Iris pigment epithelial cell (primary cell): ENCODE data around the gene MAGI1.
"Not testable (repeated sequence)": the region's sequence is repeated elsewhere in the genome, so short reads cannot be mapped to it uniquely, and the experiment has no call there.

Experiments
- DNase-seq: peaks from one replicate; pipeline ENCODE4 v3.0.0-alpha.2; 2011; ENCODE audit warnings: low read depth

The MAGI1 gene

DNA sequence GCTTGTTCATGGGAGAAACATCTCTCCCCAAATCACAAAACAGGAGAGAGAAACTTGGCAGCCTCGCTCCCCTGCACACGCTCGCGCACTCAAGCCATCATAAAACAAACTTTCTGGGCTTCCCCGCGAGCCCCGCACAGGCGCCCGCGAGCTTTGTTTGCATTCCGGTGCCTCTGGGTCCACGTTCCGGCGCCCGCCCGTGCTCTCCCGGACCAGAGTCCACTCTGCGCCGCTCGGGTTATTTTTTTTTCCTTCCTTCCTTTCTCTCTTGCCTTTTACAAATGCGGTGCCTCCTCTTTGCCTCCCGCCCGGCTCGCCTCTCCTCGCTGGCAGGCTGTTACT, 363 bp downstream of the MAGI1 start:
- DNase-seq = no peak

DNA sequence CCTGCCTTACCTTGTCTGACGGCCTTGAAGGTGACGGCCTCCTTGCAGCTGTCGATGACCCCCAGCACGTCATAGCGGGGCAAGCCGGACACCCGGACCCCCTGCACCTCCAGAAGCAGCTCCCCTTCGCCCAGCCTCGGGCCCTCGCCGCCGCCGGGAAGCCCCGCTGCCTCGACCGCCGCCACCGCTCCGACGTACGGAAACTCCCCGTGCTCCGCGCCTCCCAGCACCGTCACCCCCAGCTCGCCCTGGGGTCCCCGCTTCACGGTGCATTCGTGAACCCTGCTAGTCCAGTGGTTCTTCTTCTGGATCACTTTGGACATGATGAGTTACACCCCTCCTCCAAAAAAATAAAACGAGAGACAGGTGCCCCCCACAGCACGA, 740 bp downstream of the MAGI1 start:
- DNase-seq = peak; percentile 38

DNA sequence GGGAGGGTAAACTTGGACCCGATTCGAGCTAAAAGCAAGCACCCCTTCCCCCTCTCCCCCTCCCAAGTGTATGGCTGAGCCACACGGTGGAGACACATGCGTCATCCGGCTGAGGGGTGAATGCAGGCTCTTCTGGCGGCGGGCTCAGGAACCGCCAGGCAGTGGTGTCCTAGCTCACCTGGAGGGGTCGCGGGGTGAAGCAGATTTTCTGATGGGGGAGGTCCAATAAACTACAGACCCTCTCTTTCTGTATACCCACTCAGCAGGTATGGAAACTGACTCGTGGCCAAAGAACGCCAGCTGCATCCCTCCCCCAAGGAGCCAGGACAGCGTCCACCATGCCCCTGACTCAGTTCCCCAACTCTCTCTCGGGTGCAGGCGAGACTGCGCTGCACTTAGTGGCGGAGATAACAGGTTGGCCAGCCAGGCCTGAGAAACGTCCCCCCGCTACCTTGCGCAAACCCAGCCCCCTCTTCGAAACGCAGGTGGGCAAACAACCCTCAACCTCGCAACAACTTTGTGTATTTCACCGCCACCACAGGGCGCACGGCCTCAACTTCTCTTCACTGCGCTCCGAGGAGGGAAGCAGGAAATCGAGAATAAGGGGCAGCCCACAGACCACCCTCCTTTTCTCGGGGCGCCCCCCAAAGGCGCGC, 1.3 kb downstream of the MAGI1 start:
- DNase-seq = peak; percentile 66

DNA sequence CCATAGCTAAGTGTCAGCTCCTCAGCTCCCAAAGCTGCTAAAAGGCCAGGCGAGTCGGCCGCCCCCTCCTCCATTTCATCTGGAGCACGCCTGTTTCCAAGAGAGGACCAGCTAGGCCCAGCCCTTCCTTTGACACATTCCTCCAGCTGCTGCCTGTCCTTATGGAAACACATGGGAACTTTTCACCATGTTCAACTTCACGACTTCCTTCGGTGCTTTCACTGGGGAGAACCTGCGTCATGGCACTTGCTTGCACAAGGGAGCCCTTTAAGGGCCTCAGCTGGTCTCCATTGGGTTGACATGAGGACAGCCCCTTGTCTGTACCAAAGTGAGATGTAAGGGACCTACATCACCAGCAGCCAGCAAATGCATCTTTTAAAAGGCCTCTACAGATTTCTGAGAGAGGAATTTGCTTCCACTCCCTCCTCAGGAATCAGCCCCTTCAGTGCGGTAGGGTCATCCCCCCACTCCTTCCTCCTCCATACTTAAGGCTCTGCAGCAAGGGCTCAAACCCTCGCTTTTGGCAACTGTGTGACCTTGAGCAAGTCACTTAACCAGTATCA, 2.1 kb downstream of the MAGI1 start:
- DNase-seq = peak; percentile 16

DNA sequence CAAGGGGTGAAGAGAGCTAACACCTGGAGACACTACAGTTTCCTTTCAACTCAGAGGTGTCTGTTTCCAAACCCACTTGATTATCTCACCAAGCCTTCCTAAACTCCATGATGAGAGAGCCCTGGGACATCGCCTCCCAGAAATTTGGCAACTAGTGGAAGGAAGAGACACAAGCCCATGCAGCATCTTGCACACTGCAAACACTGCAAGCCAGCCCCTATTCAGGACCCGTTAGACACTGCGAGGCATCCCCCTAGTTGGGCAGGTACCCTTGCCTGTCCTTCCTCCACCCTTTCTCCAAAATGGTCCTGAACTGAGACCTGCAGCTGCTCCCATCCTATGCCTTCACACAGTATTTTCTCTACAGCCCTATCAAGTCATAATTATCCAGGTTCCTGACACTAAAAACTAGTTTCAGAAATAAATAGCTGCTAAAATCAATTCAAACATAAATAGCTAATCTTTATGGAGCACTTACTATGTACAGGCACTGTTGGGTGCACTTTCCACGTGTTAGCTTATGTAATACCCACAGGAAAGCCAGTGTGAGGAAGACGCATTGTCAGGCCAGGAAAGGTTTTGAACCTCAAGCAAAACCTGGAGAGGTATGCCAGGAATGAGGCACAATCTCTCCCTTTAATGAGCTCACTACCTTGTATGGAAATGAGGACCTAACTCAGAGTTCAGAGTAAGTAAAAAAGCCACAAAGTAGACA, 2.8 kb downstream of the MAGI1 start:
- DNase-seq = peak; percentile 31

DNA sequence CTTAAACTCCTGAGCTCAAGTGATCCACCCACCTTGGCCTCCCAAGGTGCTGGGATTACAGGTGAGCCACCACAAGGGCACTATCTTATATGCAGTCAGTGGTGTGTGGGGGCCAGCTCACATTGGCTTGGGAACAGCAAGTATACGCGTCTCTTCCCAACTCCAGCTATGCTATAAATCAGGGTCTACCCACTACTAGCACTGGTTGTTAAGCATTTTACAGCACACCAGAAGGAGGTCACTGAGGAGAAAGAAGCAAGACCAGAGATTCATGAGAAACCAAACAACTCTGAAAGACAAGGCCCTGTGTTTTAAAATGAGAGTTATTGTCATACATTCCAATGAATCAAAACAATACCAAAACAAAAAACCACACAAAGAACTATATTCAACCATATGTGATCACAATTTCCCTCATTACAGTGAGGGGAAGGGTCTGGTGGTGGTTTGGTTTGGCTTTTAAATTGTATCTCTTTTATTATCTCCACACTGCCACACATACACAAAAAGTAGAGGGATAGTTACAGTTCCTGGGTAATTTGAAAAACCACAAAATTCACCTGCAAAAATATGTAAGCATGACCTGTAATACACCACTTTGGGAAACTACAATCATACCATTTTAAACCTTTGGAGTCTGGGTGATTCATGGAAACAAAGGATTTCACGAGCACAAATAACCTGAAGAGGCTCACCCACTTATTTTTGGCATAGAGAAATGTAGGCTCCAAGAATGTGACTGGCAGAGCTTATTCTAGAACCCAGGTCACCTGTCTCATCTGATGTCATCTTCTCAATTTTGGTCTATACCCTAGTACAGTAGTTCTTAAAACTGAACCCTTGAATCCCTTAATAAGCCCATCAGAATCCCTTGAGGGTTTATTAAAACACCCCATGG, 5.2 kb downstream of the MAGI1 start:
- no peak for DNase-seq

DNA sequence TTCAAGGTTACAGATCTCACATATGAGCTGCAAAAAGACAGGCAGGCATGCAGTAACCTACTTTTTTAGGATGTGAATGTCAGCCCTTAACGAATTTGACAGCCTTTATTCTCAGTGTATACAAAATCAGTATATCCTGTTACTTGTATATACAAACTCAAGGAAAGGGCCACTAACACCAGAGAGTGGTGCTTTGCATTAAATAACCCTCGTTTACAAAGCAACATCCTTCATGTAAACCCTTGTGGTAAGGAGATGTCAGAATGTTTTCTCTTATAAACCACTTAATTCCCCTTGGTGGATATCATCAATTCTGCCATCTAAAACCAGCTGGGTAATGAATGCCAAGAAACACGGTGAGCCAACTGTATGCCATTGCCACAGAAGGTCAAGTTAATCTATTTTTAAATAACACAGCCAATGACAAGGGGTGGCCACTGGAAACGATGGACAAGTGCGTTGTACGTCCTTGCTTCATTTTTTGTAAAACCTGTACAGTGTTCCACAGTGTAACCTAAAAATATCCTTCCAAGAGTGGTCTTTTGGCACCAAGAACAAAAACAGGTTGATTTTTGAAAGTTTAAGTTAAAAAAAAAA, 7.5 kb downstream of the MAGI1 start:
- DNase-seq = no peak

DNA sequence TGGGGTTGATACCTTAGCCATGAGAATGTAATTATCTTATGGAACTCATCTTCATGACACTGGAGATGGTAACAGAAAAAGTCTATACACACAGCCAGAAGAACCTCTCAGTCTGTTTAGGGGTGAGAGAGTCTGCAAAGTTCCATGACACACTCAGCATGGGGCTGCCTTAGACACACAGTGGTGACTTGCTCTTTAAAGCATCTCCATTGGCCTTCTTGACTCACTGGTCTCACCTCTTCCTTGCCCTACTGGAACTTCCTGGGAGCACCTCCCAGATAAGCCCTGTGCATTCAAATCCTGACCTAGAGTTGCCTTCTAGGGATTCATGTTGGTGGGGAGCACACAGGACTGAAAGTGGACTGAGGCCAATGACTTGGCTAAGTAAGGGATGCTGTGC, 9.3 kb downstream of the MAGI1 start:
- DNase-seq = no peak

DNA sequence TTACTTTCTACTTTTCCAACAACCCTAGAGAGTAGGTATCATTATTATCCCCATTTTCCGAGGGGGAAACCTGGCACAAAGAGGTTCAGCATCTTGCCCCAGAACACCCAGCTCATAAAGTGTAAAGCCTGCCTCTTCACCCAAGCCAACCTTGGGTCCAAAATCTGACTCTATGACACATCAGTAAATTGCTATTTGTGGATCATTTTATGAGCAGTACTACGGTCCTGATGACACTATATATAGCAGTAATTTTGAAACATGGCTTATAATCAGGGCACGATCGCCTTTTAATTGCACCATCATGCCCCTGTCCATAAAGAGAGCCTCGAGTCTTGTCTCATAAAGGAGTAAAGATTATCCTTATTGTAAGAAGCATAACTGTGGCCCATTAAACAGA, 9.7 kb downstream of the MAGI1 start:
- DNase-seq = no peak

DNA sequence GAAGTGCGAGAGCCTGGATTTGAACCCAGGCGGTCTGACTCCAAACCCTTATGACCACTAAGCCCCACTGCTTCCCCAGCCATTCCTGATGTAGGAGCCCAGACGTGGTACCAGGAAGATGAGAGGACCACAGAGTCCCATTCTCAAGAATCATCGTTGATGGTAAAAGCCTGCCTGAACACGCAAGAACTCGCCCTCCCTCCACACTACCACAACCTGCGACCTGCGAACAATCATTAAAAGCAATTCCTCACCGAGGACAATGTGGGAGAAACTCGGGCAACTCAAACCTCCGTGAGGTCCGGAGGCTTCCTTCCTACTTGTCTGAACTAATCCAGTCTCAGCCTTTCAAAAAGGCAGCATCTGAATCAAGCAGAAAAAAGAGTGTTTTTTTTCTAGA, 10.3 kb downstream of the MAGI1 start:
- no peak for DNase-seq

DNA sequence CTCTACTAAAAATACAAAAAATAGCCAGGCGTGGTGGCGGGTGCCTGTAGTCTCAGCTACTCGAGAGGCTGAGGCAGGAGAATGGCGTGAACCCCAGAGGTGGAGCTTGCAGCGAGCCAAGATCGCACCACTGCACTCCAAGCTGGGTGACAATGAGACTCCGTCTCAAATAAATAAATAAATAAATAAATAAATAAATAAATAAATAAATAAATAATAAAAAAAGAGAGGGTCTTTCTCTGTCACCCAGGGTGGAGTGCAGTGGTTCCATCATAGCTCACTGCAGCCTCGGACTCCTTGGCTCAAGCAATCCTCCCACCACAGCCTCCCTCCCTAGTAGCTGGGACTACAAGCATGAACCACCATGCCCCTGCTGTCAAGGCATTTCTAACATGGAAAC, 11.6 kb downstream of the MAGI1 start:
- not testable (repeated sequence) for DNase-seq

DNA sequence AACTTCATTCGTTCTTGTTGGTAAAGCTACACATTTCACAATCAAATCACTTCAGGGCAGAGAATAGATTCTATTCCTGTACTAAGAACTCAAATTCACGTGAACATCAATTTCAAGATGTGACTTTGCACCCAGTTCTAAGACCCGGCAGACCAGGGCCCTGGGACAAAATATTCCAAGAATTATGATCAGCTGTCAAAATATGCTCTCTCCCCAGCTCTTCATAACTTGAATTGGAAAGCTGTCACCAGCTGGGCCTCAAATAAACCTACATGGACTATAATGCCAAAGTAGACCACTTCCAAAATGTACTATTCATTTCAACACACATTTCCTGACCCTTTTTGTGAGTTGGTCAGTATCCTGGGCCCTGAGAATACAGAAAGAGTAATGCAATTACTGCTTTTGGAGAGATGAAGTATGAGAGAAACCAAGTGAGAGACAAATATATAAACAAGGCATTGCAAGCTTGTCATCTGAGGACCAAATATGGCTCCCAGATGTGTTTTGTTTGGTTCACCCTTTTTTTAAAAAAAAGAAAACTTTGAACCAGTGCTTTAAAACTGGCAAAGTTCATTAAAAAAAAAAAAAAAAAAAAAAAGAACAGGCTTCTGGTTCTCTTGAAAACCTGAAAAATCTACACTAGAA, 14.9 kb downstream of the MAGI1 start:
- DNase-seq = no peak

DNA sequence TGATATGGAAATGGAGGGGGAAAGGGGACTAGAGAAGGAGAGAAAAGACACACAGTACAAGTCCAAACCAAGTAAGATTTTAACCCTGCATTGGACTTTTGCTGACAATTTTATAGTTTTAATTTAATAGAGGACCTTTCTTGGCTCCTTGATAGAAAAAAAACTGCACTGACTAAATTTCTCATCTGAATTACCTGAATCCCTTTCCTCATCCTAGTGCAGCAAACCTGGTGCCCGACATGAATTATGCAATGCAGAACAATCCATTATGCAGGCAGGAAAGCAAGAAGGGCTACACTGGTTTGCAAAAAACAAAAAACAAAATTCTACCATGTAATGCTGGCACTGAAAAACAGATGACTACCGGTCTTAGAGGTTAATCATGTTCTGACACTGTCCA, 15.5 kb downstream of the MAGI1 start:
- DNase-seq = no peak

DNA sequence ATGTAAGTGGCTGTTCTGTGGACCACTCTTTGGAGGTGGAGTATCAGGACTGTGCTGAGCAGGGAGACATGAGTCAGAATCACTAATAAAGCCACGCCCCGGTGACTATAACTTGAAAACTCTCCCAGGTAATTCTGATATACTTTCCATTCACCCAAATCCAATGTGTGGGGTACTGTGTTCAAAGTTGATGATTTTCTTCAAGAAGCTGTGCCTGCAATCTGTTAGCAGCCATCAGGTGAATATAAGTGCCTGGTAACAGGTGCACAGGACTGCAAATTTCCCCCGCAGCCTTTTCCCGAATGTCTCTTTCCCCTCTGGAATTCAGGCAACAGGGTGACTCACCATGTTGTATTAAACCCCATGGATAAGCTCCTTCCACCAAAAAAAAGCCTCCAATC, 17.0 kb downstream of the MAGI1 start:
- DNase-seq = no peak

DNA sequence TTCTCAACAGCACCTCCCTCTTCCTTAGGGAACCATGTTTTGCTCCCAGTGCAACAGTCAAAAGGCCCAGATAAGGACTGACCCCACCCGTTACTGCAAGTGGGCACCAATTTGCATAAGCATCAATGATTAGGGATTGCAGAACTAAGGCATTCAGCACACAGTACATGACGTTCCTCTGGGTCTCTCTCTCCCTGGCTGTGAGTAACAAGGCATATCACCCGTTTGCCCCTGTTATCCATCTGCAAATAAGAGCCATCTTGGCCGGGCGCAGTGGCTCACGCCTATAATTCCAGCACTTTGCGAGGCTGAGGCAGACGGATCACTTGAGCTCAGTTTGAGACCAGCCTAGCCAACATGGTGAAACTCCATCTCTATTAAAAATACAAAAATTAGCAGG, 18.8 kb downstream of the MAGI1 start:
- DNase-seq = no peak

DNA sequence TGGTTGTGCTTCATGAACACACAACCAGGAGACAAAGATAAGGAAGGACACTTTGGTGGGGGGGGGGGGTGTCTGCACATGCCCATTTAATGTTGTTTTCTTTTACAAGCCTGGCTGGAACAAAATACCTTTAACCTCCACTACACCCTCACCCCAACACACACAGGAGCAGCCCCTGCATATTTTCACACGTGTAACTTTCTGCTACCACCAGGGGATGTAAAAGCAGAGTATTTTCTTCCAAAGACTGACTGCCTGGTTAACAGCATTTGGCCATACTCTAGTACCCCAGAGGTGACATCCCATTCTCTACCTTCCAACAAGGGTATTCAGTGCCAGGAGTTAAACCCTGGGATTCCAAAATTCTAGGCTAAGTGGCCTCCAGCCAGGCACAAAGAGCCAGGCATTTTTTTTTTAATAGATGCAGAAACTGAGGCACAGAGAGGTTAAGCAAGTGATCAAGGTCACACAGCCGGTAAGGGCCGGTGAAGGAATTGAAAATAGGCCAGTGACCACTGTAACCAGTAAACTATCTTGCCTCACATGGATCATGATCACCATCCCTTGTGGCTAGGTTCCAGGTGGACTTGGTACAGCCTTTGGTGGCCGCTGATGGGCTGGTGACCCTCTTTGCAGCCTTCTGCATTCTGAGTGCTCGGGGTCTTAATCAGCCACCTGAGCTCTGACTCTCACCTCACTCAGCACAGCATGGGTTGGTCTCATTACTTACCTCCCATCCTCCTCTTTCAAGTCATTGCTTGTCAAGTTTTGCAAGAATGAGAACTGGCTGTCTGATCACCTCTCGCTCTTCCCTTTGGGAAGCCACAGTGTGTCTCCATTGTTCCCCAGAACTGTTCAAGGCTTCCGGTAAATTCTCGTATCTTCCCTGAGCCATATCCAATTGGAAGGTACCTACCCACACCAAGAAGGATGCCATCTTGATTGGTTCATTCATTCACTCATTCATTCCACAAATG, 20.4 kb downstream of the MAGI1 start:
- no peak for DNase-seq

DNA sequence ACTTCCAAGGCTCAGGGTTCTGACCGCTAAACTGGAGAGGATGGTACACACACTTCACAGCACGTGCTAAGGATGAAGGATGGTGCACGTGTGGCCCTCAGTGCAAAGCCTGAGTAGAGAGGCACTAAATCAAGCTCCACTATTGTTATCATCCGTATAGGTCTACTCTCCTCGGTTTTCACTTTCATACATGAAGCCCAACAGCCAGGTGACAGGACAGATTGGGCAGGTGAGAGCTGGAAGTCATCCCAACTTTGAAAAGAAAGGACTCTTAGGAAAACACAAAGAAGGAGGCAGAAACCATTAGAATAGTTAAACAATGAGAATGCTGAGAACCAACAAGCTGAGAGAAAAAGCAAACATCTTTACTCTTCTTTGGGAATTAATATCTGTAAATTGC, 21.1 kb downstream of the MAGI1 start:
- no peak for DNase-seq

DNA sequence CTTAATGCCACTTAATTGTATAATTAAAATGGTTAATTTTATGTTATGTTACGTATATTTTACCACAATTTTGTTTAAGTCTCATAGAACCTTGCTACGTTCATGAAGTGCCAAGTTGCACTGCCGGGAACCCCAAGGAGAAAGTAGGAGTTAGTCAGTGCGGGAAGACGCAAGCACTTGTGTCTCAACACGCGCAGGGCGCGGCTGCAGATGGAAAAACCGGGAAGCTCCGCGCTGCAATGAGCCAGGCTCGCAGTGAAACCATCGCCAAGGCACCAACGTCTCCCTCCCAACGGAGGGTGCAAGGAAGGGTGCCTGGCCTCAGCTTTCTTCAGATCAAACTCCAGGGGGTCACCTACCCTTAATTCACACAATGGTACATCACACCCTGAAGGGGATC, 21.6 kb downstream of the MAGI1 start:
- no peak for DNase-seq

DNA sequence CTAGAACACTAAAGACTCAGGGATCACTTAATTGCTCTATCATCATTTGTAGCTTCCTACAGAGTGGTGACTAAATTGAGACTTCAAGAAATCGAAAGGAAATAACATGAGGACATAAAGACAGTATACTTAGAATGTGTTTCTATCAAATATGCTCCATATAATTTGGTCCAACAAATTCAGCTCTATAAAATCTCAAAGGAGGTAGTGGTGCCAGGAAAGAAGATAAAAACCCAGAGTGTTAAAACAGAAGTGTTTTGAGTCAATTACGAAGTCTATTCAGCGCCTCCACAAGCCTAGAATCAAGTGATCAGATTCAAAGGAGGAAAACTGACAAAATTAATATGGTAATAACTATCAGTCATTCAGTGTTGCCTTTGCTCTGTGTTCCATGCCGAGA, 22.9 kb downstream of the MAGI1 start:
- DNase-seq = no peak

DNA sequence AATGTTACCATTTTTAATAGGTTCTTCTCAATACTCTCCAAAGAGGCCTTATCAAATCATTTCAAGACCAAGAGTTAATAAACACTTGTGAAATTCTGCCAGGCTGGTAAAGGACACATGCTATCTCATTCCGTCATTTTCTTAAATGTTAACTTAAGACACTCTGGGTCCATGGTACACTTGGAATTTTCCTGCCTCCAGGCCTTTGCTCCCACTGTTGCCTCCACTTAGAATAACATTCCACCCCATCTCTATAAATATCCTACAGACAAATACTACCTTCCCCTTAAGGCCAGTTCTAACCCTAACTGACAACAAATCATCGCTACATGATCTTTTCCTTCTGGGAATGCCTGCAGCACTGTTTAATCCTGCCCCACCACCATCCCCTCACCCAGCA, 24.1 kb downstream of the MAGI1 start:
- no peak for DNase-seq

DNA sequence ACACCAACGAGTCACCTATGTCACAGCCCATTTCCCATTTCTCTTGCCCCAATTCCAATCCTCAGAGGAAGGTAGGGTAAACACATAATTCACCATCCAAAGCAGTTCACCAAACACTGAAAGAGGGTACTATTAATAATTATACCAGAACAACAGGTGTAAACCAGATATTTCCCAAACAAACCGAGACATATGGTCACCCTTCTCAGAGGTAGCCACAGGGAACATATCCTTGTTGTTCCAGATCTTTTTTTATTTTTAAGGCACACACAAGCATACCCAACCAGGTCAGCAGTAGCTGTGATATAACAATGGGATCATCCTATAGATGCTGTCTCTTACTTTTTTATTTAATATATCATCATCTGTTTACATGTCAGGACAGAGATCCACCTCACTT, 24.7 kb downstream of the MAGI1 start:
- DNase-seq = no peak
